MM.1S (cell line): ENCODE results near the gene SCO1.

Source experiments
- DNase-seq: peaks from one replicate; pipeline ENCODE4 v3.0.0-alpha.2; 2015
- H2AFZ ChIP-seq: fragments of 300-600 bp; sonication (generic); 2 replicates; pipeline ENCODE4 v1.6.0; 2016; ENCODE audit warnings: antibody characterized with exemption, low read length
- H3F3A ChIP-seq: fragments of 300-600 bp; sonication (generic); 2 replicates; pipeline ENCODE4 v1.6.1; 2016; ENCODE audit warnings: mild to moderate bottlenecking, antibody characterized with exemption, low read length, moderate library complexity, mixed read lengths; ENCODE audit not compliant: insufficient read depth
- H3K27ac ChIP-seq: fragments of 300-600 bp; sonication (generic); 2 replicates; pipeline ENCODE4 v1.5.1; 2016; ENCODE audit warnings: mild to moderate bottlenecking, low read length
- H3K27me3 ChIP-seq: fragments of 300-600 bp; sonication (generic); replicated peaks from 2 replicates; pipeline ENCODE4 v1.6.0; 2016; ENCODE audit warnings: low read length; ENCODE audit not compliant: insufficient read depth
- H3K36me3 ChIP-seq: fragments of 300-600 bp; sonication (generic); replicated peaks from 2 replicates; pipeline ENCODE4 v1.6.1; 2016; ENCODE audit warnings: mild to moderate bottlenecking, low read length, mixed read lengths; ENCODE audit not compliant: insufficient read depth
- H3K4me1 ChIP-seq: fragments of 300-600 bp; sonication (generic); 2 replicates; pipeline ENCODE4 v1.6.1; 2016; ENCODE audit warnings: low read length, mixed read lengths
- H3K4me2 ChIP-seq: fragments of 300-600 bp; sonication (generic); 2 replicates; pipeline ENCODE4 v1.6.0; 2016; ENCODE audit warnings: low read depth, low read length
- H3K4me3 ChIP-seq: fragments of 300-600 bp; sonication (generic); 2 replicates; pipeline ENCODE4 v1.5.1; 2016; ENCODE audit warnings: low read length, mixed read lengths
- H3K79me2 ChIP-seq: fragments of 300-600 bp; sonication (generic); 2 replicates; pipeline ENCODE4 v1.6.1; 2016; ENCODE audit warnings: mixed run types, low read length, mixed read lengths
- H3K9ac ChIP-seq: fragments of 300-600 bp; sonication (generic); 2 replicates; pipeline ENCODE4 v1.6.1; 2016; ENCODE audit warnings: low read length, mixed read lengths
- H3K9me2 ChIP-seq: fragments of 300-600 bp; sonication (generic); replicated peaks from 2 replicates; pipeline ENCODE4 v1.6.1; 2016; ENCODE audit warnings: mild to moderate bottlenecking, low read length, mixed read lengths; ENCODE audit not compliant: insufficient read depth
- H3K9me3 ChIP-seq: fragments of 300-600 bp; sonication (generic); replicated peaks from 2 replicates; pipeline ENCODE4 v1.6.1; 2016; ENCODE audit warnings: mild to moderate bottlenecking, low read length, mixed read lengths; ENCODE audit not compliant: insufficient read depth
- H4K20me1 ChIP-seq: fragments of 300-600 bp; sonication (generic); 2 replicates; pipeline ENCODE4 v1.6.1; 2016; ENCODE audit warnings: mild to moderate bottlenecking, low read length, moderate library complexity, mixed read lengths; ENCODE audit not compliant: insufficient read depth
- CTCF ChIP-seq: fragments of 300-600 bp; sonication (generic); IDR thresholded peaks from 2 replicates; pipeline ENCODE4 v1.5.1; 2016; ENCODE audit warnings: antibody characterized with exemption, low read length, mixed read lengths
- EZH2 ChIP-seq: fragments of 300-600 bp; sonication (generic); optimal IDR thresholded peaks from 2 replicates; pipeline ENCODE3; 2017; ENCODE audit warnings: low read depth, mild to moderate bottlenecking, antibody characterized with exemption, low read length, mixed read lengths
- EZH2phosphoT487 ChIP-seq: fragments of 300-600 bp; sonication (generic); IDR thresholded peaks from 2 replicates; pipeline ENCODE4 v1.6.1; 2018; ENCODE audit warnings: antibody characterized with exemption, low read length

The SCO1 gene

GRCh38 chr17:10674704-10675103 lies 22.6 kb downstream of the SCO1 start:
- no peak overlapping the region for H3K9ac ChIP-seq
- H3F3A ChIP-seq: no peaks in the 10 kb centered on the region
- H3K27me3 ChIP-seq: no peaks in the 10 kb centered on the region
- no peaks in the 10 kb centered on the region; the same call in 1 of the 2 replicates for H3K36me3 ChIP-seq
- no peak overlapping the region for H3K4me3 ChIP-seq
- no peak overlapping the region for H3K27ac ChIP-seq
- no peaks in the 10 kb centered on the region for H4K20me1 ChIP-seq
- H3K9me2 ChIP-seq: no peaks in the 10 kb centered on the region
- H3K9me3 ChIP-seq: no peaks in the 10 kb centered on the region
- H2AFZ ChIP-seq: no peak overlapping the region
- no peak overlapping the region for H3K4me2 ChIP-seq
- H3K79me2 ChIP-seq: no peaks in the 10 kb centered on the region
- no peak for DNase-seq
- no peaks in the 10 kb centered on the region for H3K4me1 ChIP-seq
- TF ChIP-seq EZH2: no peak
- TF ChIP-seq CTCF: no peak
- TF ChIP-seq EZH2phosphoT487: no peak

DNA sequence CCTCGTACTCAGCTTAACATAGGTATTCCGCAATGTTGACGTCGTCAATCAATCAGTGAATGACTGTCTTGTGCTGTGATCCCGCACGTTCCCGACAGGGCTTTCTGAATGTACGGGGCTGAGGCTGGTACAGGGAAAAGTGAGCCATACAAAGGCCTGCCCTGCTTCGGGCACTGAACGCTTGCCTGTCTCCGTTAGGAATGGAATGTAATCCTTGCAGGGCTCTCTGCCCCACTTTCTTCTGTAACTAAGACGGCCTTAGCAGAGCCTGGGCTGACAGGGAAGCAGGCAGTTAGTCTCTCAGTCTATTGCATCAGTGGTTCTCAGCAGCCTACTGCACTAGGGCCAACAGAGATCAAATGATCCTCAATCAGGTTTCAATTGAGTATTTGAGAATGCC lies 24.0 kb downstream of the SCO1 start:
- TF ChIP-seq EZH2 (no peak), EZH2phosphoT487 (no peak), CTCF (no peak)
- Histone ChIP-seq H4K20me1 (no peaks in the 10 kb centered on the region), H3K4me3 (no peak overlapping the region), H3K4me1 (no peaks in the 10 kb centered on the region), H3K27me3 (no peaks in the 10 kb centered on the region), H3F3A (no peaks in the 10 kb centered on the region), H3K27ac (no peak overlapping the region), H3K9ac (no peak overlapping the region), H2AFZ (no peak overlapping the region), H3K79me2 (no peaks in the 10 kb centered on the region), H3K9me2 (no peaks in the 10 kb centered on the region), H3K36me3 (no peaks in the 10 kb centered on the region), H3K9me3 (no peaks in the 10 kb centered on the region), H3K4me2 (no peak overlapping the region)
- no peak for DNase-seq

DNA sequence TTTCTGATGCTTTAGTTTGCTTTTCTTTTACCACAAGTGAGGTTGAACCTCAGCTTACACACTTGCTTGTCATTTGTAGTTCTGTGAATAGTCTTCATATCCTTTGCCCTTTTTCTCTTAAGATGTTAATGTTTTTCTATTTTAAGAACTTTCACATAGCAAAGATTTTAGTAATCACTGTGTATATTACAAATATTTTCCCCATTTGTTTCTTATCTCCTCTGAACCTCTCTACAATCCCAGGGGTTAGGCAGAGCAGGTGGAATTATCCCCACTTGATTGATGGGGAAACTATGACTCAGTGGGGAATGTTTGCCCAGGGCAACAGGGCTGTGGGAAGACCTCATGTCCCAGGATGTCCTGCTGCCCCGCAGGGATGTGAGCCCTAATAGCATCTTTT lies 28.6 kb downstream of the SCO1 start:
- Histone ChIP-seq H3K9me3 (no peaks in the 10 kb centered on the region), H3K36me3 (no peaks in the 10 kb centered on the region), H3K27me3 (no peaks in the 10 kb centered on the region), H3K79me2 (no peaks in the 10 kb centered on the region), H3K4me2 (no peak overlapping the region), H4K20me1 (no peaks in the 10 kb centered on the region), H3K4me1 (no peaks in the 10 kb centered on the region), H3F3A (no peaks in the 10 kb centered on the region), H2AFZ (no peak overlapping the region), H3K9me2 (no peaks in the 10 kb centered on the region), H3K9ac (no peak overlapping the region), H3K27ac (no peak overlapping the region), H3K4me3 (no peak overlapping the region)
- TF ChIP-seq EZH2 (no peak), EZH2phosphoT487 (no peak)
- DNase-seq: no peak

DNA sequence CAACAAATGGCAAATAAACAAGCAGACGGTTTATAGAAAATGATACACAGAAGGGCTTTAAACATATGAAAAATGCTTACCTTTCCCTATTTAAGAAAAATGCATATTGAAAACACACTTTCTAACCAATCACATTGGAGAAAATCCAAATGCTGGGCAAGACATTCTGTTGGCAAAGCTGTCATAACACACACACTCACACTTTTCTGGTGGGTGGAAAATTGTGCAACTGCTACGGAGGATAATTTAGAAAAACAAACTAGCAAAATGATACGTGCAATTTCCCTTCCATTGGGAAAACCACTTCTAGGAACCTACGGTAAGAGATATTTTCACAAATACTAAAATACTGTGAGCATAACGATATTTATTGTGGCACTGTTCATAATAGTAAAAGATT lies 30.4 kb downstream of the SCO1 start:
- no peak for DNase-seq
- no peaks in the 10 kb centered on the region for H3K9me2 ChIP-seq
- H3K4me3 ChIP-seq: no peak overlapping the region
- no peak overlapping the region for H3K27ac ChIP-seq
- no peaks in the 10 kb centered on the region for H3K79me2 ChIP-seq
- H3K27me3 ChIP-seq: no peaks in the 10 kb centered on the region
- H3K4me2 ChIP-seq: no peak overlapping the region
- no peaks in the 10 kb centered on the region for H3K9me3 ChIP-seq
- no peak overlapping the region for H3K9ac ChIP-seq
- H3F3A ChIP-seq: no peaks in the 10 kb centered on the region
- H4K20me1 ChIP-seq: no peaks in the 10 kb centered on the region
- H3K36me3 ChIP-seq: no peaks in the 10 kb centered on the region
- H2AFZ ChIP-seq: no peak overlapping the region
- H3K4me1 ChIP-seq: no peaks in the 10 kb centered on the region
- TF ChIP-seq CTCF (no peak), EZH2 (no peak), EZH2phosphoT487 (no peak)
